RWPE2 (cell line): ENCODE measurements around the gene OR4D11.

Source experiments
- ATAC-seq: fragments of 200-7000 bp; cut with Tn5 transposase; 3 replicates; pipeline ENCODE4 v1.9.1; 2021; ENCODE audit warnings: low read depth
- DNase-seq: peaks from one replicate; pipeline ENCODE4 v3.0.0-alpha.2; 2020; ENCODE audit warnings: low spot score
- H3K27ac ChIP-seq: fragments of 450-650 bp; 2 replicates; pipeline ENCODE4 v1.5.1; 2017; ENCODE audit warnings: mild to moderate bottlenecking; ENCODE audit not compliant: poor library complexity, severe bottlenecking
- H3K27me3 ChIP-seq: fragments of 250-450 bp; sonication (Bioruptor Pico); 2 replicates; pipeline ENCODE4 v1.5.1; 2021; ENCODE audit warnings: mild to moderate bottlenecking, moderate library complexity; ENCODE audit not compliant: insufficient read depth, poor library complexity, severe bottlenecking
- H3K36me3 ChIP-seq: fragments of 250-450 bp; sonication (Bioruptor Pico); 2 replicates; pipeline ENCODE4 v1.5.1; 2020; ENCODE audit warnings: low read depth, mild to moderate bottlenecking, moderate library complexity
- H3K4me1 ChIP-seq: fragments of 250-450 bp; sonication (Bioruptor Pico); 2 replicates; pipeline ENCODE4 v1.5.1; 2021; ENCODE audit warnings: mild to moderate bottlenecking, moderate library complexity; ENCODE audit not compliant: insufficient read depth, poor library complexity, severe bottlenecking
- H3K4me3 ChIP-seq: fragments of 250-450 bp; sonication (Bioruptor Pico); 2 replicates; pipeline ENCODE4 v1.5.1; 2021; ENCODE audit warnings: mild to moderate bottlenecking, moderate library complexity; ENCODE audit not compliant: severe bottlenecking
- H3K9me3 ChIP-seq: fragments of 250-450 bp; sonication (Bioruptor Pico); 2 replicates; pipeline ENCODE4 v1.5.1; 2021; ENCODE audit warnings: mild to moderate bottlenecking, moderate library complexity; ENCODE audit not compliant: severe bottlenecking
- TF ChIP-seq, protein P1 (sequence below): fragments of 450-650 bp; IDR thresholded peaks from one replicate; pipeline ENCODE4 v1.5.1; 2017; ENCODE audit warnings: mild to moderate bottlenecking, moderate library complexity; ENCODE audit not compliant: poor library complexity, severe bottlenecking

The OR4D11 gene

DNA sequence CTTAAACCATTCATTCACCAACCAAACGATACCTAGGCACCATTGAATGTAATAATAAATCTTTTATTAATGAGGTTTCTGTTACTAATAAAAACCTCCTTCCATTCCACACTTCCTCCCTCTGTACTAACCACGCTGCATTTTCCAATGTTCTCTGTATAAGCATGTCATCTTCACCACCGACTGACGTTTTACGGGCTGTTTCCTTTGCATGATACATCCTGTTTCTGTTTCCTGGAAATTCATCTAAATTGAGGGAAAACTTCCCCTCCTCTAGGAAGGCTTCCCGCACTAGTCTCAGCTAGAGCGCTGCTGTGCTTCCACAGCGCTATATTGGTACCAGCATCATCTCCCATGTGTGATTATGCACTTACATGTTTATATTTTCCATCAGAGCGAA, 28.2 kb upstream of the OR4D11 start:
- DNase-seq (no peak), ATAC-seq (no peak)
- no peaks in the 10 kb centered on the region for H3K27me3 ChIP-seq
- no peak overlapping the region for H3K4me3 ChIP-seq
- H3K27ac ChIP-seq: no peak overlapping the region
- TF ChIP-seq, protein P1, sequence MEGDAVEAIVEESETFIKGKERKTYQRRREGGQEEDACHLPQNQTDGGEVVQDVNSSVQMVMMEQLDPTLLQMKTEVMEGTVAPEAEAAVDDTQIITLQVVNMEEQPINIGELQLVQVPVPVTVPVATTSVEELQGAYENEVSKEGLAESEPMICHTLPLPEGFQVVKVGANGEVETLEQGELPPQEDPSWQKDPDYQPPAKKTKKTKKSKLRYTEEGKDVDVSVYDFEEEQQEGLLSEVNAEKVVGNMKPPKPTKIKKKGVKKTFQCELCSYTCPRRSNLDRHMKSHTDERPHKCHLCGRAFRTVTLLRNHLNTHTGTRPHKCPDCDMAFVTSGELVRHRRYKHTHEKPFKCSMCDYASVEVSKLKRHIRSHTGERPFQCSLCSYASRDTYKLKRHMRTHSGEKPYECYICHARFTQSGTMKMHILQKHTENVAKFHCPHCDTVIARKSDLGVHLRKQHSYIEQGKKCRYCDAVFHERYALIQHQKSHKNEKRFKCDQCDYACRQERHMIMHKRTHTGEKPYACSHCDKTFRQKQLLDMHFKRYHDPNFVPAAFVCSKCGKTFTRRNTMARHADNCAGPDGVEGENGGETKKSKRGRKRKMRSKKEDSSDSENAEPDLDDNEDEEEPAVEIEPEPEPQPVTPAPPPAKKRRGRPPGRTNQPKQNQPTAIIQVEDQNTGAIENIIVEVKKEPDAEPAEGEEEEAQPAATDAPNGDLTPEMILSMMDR: no peak
- no peaks in the 10 kb centered on the region for H3K36me3 ChIP-seq
- no peaks in the 10 kb centered on the region for H3K9me3 ChIP-seq
- no peaks in the 10 kb centered on the region for H3K4me1 ChIP-seq

DNA sequence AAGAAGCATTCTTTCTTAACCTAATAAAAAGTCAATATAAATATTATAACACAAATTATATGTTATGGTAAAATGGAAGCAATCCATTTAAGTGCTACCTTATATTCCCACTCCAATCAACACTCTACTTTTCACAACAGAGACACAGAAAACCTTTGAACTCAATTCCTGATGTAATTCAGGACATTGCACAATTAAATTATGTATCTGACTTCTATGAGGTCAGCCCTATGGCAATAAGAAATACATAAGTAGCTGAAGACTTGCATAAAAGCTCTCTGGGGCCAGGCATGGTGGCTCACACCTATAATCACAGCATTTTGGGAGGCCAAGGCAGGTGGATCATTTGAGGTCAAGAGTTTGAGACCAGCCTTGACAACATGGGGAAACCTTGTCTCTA, 23.5 kb upstream of the OR4D11 start:
- Histone ChIP-seq H3K9me3 (no peaks in the 10 kb centered on the region), H3K4me1 (no peaks in the 10 kb centered on the region), H3K27me3 (no peaks in the 10 kb centered on the region), H3K27ac (no peak overlapping the region), H3K4me3 (no peak overlapping the region), H3K36me3 (no peaks in the 10 kb centered on the region)
- ATAC-seq (no peak), DNase-seq (no peak)
- TF ChIP-seq, protein P1: no peak

DNA sequence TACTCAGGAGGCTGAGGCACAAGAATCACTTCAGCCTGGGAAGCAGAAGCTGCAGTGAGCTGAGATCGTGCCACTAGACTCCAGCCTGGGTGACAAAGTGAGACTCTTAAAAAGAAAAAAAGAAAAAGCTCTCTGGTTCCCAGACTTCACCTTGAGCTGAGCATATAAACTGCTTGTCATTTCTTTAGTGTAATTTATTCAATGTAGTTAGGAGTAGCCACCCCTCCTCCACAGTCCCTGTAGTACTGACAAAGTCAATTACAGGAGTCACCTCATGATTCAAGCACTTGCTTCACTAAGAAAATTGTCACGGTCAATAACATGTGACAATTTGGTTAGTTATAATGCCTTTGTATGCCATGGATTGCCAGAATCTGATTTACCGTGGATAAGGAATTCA, 23.0 kb upstream of the OR4D11 start:
- TF ChIP-seq, protein P1: no peak
- Histone ChIP-seq H3K9me3 (no peaks in the 10 kb centered on the region), H3K27ac (no peak overlapping the region), H3K27me3 (no peaks in the 10 kb centered on the region), H3K36me3 (no peaks in the 10 kb centered on the region), H3K4me3 (no peak overlapping the region), H3K4me1 (no peaks in the 10 kb centered on the region)
- ATAC-seq (no peak), DNase-seq (no peak)

DNA sequence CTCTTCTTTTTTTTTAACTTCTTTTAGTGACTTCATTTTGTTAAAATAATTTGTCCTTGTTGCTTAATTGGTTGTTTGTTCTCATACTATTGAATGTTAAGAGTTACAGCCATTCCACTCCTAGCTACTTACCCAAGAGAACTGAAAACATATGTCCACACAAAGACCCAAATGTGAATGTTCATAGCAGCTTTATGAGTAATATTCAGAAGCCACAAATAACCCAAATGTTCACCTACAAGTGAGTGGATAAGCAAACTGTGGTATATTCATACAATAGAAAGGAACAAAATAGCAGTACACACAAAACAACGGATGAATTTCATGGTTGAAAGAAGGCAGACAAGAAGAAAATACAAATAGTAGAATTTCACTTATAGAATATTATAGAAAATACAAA, 1.4 kb upstream of the OR4D11 start:
- Histone ChIP-seq H3K9me3 (no peaks in the 10 kb centered on the region), H3K36me3 (no peaks in the 10 kb centered on the region), H3K4me3 (no peak overlapping the region), H3K27me3 (no peaks in the 10 kb centered on the region), H3K4me1 (no peaks in the 10 kb centered on the region), H3K27ac (no peak overlapping the region)
- ATAC-seq (no peak), DNase-seq (no peak)
- TF ChIP-seq, protein P1: no peak

DNA sequence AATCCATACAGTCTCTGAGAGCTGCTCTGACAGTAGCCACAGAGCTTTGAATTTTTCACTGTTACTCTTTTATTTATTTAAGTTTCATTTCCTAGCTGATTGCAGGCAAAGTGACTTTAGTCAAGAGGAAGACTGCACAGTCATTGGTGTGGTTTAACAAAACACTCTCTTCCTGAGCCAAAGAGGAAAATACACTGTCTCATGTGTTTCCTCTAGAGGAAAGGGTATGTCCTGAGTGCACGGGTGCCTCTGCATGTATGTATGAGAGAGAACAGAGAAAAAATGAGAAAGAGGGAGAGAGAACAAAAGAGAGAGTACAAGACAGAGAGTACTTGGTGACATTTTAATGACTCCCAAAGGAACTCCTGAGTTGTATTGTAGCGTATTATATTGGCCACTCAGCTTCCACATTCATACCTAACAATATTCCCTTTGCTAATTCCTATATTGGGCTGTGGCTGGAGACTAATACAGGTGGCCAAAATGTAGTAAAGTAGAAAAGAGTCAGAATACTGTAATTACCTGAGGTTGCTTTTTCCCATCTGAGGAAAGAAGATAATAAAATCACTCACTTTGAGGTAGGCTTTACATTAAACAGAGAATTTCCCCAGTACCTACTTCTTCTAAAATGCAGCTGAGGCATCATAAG, 7.7 kb downstream of the OR4D11 start, which contains the start of gene OR4D9:
Gene OR4D9, plus strand, starts transcription at position 599 of the 649 bp plus-strand sequence. CDS start 3,374 bp downstream, outside the sequence.
- H3K4me1 ChIP-seq: no peaks in the 10 kb centered on the region
- H3K27ac ChIP-seq: no peak within 1 kb of the TSS
- no peaks in the 10 kb centered on the region for H3K27me3 ChIP-seq
- no peaks in the 10 kb centered on the region for H3K9me3 ChIP-seq
- no peak within 1 kb of the TSS for H3K4me3 ChIP-seq
- ATAC-seq: no peak
- TF ChIP-seq, protein P1: no peak
- no peaks in the 10 kb centered on the region for H3K36me3 ChIP-seq
- no peak for DNase-seq
